ENCODE measurements around the gene TYK2.
"Not testable (repeated sequence)": the region's sequence is repeated elsewhere in the genome, so short reads cannot be mapped to it uniquely, and the experiment has no call there.

Gene TYK2

GRCh38 chr19:10407096-10407495 lies 26.7 kb upstream of the TYK2 start:
- DNase-seq (ENCODE audit: low read depth) = no peak
- no peak overlapping the region for H3K4me3 ChIP-seq (ENCODE audit: low read length)
- TF ChIP-seq CTCF (IDR thresholded peaks at IDR 0.05; ENCODE audit: insufficient read depth, low read depth, low read length, missing control alignments) = no peak

- TF ChIP-seq CTCF (IDR thresholded peaks at IDR 0.05; ENCODE audit: insufficient read depth, low read depth, low read length, missing control alignments) = no peak
- DNase-seq (ENCODE audit: low read depth) = no peak
- no peak overlapping the region for H3K4me3 ChIP-seq (ENCODE audit: low read length)
Observed at GRCh38 chr19:10406191-10406590, 25.8 kb upstream of the TYK2 start.

- no peak for TF ChIP-seq CTCF (IDR thresholded peaks at IDR 0.05; ENCODE audit: insufficient read depth, low read depth, low read length, missing control alignments)
- H3K4me3 ChIP-seq (ENCODE audit: low read length) = peak overlapping the region; percentile 74
- DNase-seq (ENCODE audit: low read depth) = no peak
Observed at GRCh38 chr19:10404888-10405820, 24.8 kb upstream of the TYK2 start.

GRCh38 chr19:10403137-10404021 lies 23.0 kb upstream of the TYK2 start, which contains the start of gene CDC37:
Gene CDC37 (minus strand): TSS chr19:10403542. CDS start chr19:10403479, 63 bp downstream.
- peak; percentile 97 for DNase-seq (ENCODE audit: low read depth)
- no peak for TF ChIP-seq CTCF (IDR thresholded peaks at IDR 0.05; ENCODE audit: insufficient read depth, low read depth, low read length, missing control alignments)
- peak within 1 kb of the TSS; percentile 74 for H3K4me3 ChIP-seq (ENCODE audit: low read length)

- TF ChIP-seq CTCF (IDR thresholded peaks at IDR 0.05; ENCODE audit: insufficient read depth, low read depth, low read length, missing control alignments) = no peak
- DNase-seq (ENCODE audit: low read depth) = peak; percentile 40
- peak overlapping the region; percentile 74 for H3K4me3 ChIP-seq (ENCODE audit: low read length)
Observed at GRCh38 chr19:10402441-10403038, 22.2 kb upstream of the TYK2 start.

GRCh38 chr19:10399878-10400277 lies 19.5 kb upstream of the TYK2 start:
- TF ChIP-seq CTCF (IDR thresholded peaks at IDR 0.05; ENCODE audit: insufficient read depth, low read depth, low read length, missing control alignments) = no peak
- no peak overlapping the region for H3K4me3 ChIP-seq (ENCODE audit: low read length)
- DNase-seq (ENCODE audit: low read depth) = no peak

GRCh38 chr19:10399340-10399739 lies 19.0 kb upstream of the TYK2 start:
- not testable (repeated sequence) for DNase-seq (ENCODE audit: low read depth); H3K4me3 ChIP-seq (ENCODE audit: low read length)
